Fibroblast of lung (primary cell): Measurements from ENCODE around the gene AHCYL2.

ENCODE experiments used
- EZH2 ChIP-seq: IDR thresholded peaks from 2 replicates; pipeline ENCODE4 v1.5.1; 2012; ENCODE audit warnings: low read length, control low read depth, mild to moderate bottlenecking; ENCODE audit errors: missing control alignments
- TF ChIP-seq, protein P1 (sequence below), 2 donors: IDR thresholded peaks in 1 of 2; conservative IDR thresholded peaks in 1 of 2; 1 replicate in 1 of 2; 2 replicates in 1 of 2; pipeline ENCODE4 v1.5.1; 2011 to 2012; ENCODE audit warnings: low read length in 2 of 2, control low read depth in 1 of 2, inconsistent platforms in 1 of 2, low read depth in 1 of 2, mild to moderate bottlenecking in 1 of 2

DNA sequence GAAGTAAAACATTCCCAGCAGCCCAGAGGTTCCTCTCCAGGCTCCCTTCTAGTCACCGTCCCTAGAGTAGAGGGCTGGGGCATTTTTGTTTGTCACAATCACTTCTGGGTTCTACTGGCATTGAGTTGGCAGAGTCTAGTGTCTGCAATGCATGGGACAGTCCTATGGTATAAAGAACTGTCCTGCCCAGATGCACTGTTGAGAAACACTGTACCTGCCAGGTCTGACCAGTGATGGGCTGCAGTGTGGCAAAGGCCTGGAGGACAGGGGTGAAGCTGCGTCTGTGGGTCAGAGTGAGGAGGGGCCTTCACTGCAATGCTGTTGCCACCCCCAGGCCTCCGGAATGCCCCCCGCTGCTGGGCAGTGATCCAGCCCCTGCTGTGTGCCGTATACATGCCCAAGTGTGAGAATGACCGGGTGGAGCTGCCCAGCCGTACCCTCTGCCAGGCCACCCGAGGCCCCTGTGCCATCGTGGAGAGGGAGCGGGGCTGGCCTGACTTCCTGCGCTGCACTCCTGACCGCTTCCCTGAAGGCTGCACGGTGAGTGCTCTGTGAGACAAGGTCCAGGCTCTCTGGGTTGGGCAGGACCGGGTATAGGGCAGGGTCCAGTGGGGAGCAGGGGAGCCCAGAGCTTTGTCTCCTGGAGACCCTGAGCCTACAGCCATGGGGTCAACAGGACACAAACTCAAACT, 21.6 kb upstream of the AHCYL2 start:
- TF ChIP-seq, protein P1, sequence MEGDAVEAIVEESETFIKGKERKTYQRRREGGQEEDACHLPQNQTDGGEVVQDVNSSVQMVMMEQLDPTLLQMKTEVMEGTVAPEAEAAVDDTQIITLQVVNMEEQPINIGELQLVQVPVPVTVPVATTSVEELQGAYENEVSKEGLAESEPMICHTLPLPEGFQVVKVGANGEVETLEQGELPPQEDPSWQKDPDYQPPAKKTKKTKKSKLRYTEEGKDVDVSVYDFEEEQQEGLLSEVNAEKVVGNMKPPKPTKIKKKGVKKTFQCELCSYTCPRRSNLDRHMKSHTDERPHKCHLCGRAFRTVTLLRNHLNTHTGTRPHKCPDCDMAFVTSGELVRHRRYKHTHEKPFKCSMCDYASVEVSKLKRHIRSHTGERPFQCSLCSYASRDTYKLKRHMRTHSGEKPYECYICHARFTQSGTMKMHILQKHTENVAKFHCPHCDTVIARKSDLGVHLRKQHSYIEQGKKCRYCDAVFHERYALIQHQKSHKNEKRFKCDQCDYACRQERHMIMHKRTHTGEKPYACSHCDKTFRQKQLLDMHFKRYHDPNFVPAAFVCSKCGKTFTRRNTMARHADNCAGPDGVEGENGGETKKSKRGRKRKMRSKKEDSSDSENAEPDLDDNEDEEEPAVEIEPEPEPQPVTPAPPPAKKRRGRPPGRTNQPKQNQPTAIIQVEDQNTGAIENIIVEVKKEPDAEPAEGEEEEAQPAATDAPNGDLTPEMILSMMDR (conservative IDR thresholded peaks at IDR 0.05 in 1 of 2, IDR thresholded peaks at IDR 0.05 in 1 of 2; ENCODE audit: low read depth in 1 of 2, low read length in 2 of 2) = no peak
- TF ChIP-seq EZH2 = no peak
